Measurements from ENCODE around the gene LYRM9. TPM values are rescaled to one million over a fixed set of nuclear protein-coding genes. Genes with fewer than 3 reads are reported as not detected.

Gene LYRM9
- total and polyA plus RNA-seq, 11 donors = 3.9 to 25.2 (median 9.7) TPM

GRCh38 chr17:27871407-27871806 lies 21.8 kb downstream of the LYRM9 start:
- TF ChIP-seq, protein P1, sequence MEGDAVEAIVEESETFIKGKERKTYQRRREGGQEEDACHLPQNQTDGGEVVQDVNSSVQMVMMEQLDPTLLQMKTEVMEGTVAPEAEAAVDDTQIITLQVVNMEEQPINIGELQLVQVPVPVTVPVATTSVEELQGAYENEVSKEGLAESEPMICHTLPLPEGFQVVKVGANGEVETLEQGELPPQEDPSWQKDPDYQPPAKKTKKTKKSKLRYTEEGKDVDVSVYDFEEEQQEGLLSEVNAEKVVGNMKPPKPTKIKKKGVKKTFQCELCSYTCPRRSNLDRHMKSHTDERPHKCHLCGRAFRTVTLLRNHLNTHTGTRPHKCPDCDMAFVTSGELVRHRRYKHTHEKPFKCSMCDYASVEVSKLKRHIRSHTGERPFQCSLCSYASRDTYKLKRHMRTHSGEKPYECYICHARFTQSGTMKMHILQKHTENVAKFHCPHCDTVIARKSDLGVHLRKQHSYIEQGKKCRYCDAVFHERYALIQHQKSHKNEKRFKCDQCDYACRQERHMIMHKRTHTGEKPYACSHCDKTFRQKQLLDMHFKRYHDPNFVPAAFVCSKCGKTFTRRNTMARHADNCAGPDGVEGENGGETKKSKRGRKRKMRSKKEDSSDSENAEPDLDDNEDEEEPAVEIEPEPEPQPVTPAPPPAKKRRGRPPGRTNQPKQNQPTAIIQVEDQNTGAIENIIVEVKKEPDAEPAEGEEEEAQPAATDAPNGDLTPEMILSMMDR (IDR thresholded peaks at IDR 0.05) = no peak
- TF ChIP-seq POLR2A (IDR thresholded peaks at IDR 0.05) = no peak
- peaks cover 0 to 2% (median 0%) of the 10 kb centered on the region in 9 donors for H3K36me3 ChIP-seq
- intact Hi-C loops (cut with DNase I) = loop anchor here in 3 of 10 donors (5.0 to 10.0 kb wide), 3 partner anchors 207 to 264 kb away; no protein-coding TSS in a partner anchor
- H3K27ac ChIP-seq = no peak overlapping the region
- WGBS, 4 donors = 68 to 75% (median 73%) methylated on average over 2 of the region's 2 CpGs
- H3K27me3 ChIP-seq = no peaks in the 10 kb centered on the region
- no peaks in the 10 kb centered on the region for H3K9me3 ChIP-seq
- DNase-seq (no peak), ATAC-seq (no peak)
- H3K4me3 ChIP-seq = no peak overlapping the region
- no peaks in the 10 kb centered on the region for H3K4me1 ChIP-seq

DNA sequence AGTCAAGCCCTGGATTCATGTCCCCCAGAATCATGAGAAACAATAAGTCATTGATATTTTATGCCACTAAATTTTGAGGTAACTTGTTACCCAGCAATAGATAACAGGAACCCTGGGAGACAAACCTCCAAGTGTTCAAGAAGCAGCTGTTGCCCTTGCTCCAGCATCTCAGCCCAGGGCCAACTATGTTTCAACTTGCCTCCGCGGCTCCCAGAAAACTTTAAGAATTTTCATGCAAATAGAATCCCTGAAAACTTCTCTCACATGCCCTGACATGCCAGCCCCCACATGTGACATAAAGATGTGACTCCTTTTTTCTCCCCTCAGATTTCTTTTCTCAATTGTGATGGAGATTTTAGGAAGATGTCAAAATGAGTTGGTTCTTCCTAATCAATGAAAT lies 22.8 kb downstream of the LYRM9 start:
- intact Hi-C loops (cut with DNase I) = loop anchor here in 3 of 10 donors (5.0 to 10.0 kb wide), 3 partner anchors 206 to 263 kb away; no protein-coding TSS in a partner anchor
- no peak overlapping the region for H3K27ac ChIP-seq
- H3K4me1 ChIP-seq = no peaks in the 10 kb centered on the region
- no peak for DNase-seq
- ATAC-seq = no peak
- no peaks in the 10 kb centered on the region for H3K36me3 ChIP-seq
- no peak for TF ChIP-seq POLR2A (IDR thresholded peaks at IDR 0.05)
- TF ChIP-seq, protein P1 (IDR thresholded peaks at IDR 0.05) = no peak
- no peaks in the 10 kb centered on the region for H3K9me3 ChIP-seq
- no peak overlapping the region for H3K4me3 ChIP-seq
- no peaks in the 10 kb centered on the region for H3K27me3 ChIP-seq
- WGBS, 4 donors = 84 to 97% (median 94%) methylated on average over 2 of the region's 2 CpGs

DNA sequence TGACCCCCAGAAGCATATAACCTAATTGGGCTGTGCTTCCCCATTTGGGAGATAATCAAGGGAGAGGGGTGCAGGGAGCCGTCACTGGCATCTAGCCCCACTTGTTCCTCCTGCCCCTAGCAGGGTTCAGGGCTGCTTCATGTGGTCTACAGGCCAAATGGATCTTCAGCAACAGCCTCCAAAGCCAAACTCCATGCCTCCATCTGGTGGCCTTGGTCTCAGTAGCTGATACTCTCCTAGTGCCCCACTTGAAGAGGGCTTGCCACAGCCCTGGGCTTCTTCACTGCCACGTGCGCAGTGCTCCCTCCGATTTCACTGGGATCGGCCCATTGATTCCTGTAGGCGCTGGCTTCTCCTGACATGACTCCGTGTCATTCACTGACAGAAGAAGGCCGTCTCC lies 24.6 kb downstream of the LYRM9 start:
- DNase-seq (no peak), ATAC-seq (no peak)
- 91 to 94% (median 93%) methylated on average over 7 to 8 of the region's 8 CpGs for WGBS, 4 donors
- Histone ChIP-seq H3K4me3 (no peak overlapping the region), H3K36me3 (no peaks in the 10 kb centered on the region), H3K4me1 (no peaks in the 10 kb centered on the region), H3K27ac (no peak overlapping the region), H3K9me3 (no peaks in the 10 kb centered on the region), H3K27me3 (no peaks in the 10 kb centered on the region)
- intact Hi-C loops (cut with DNase I) = loop anchor here in 1 of 10 donors (10.0 kb wide), 1 partner anchor 194 kb away; no protein-coding TSS in a partner anchor
- TF ChIP-seq, protein P1 (IDR thresholded peaks at IDR 0.05) = no peak
- no peak for TF ChIP-seq POLR2A (IDR thresholded peaks at IDR 0.05)

- H3K4me3 ChIP-seq = no peak overlapping the region
- H3K9me3 ChIP-seq = no peaks in the 10 kb centered on the region
- intact Hi-C loops (cut with DNase I) = loop anchor here in 1 of 10 donors (10.0 kb wide), 1 partner anchor 188 kb away; no protein-coding TSS in a partner anchor
- no peaks in the 10 kb centered on the region for H3K36me3 ChIP-seq
- 67 to 80% (median 74%) methylated on average over 4 of the region's 4 CpGs for WGBS, 4 donors
- no peak overlapping the region for H3K27ac ChIP-seq
- no peak for ATAC-seq
- TF ChIP-seq, protein P1 (IDR thresholded peaks at IDR 0.05) = no peak
- no peak for TF ChIP-seq POLR2A (IDR thresholded peaks at IDR 0.05)
- no peak for DNase-seq
- H3K4me1 ChIP-seq = no peaks in the 10 kb centered on the region
- no peaks in the 10 kb centered on the region for H3K27me3 ChIP-seq
Measured at GRCh38 chr17:27862840-27863239, 30.3 kb downstream of the LYRM9 start.

All from heart left ventricle (tissue), 16 donors.